Posterior vena cava (tissue), 2 donors: ENCODE data around the gene PTPRG. TPM values are rescaled to one million over a fixed set of nuclear protein-coding genes. Genes with fewer than 3 reads are reported as not detected.

Source experiments
- DNase-seq: peaks from one replicate; pipeline ENCODE4 v3.0.0-alpha.2; 2020; ENCODE audit warnings: low spot score
- intact Hi-C, 2 donors: fragments of 100-400 bp; cut with DNase I; formaldehyde crosslinking; loops; one replicate each; pipeline versions ENCODE4 v1.14.1 to v1.14.2; 2022 to 2023
- total RNA-seq, 2 donors: library from RNA; stranded (reverse); fragmentation: NEBNext Ultra II Directional; extraction: Animal tissue kit (Norgen Biotek cat#: 25700); gene quantifications; one replicate each; pipeline ENCODE4 v1.2.1, GENCODE V29; 2021
- donor health status: DM: yes; HTN: yes; CAD: no.
- donor health status: DM: yes; HTN: yes; CAD: no.

Gene PTPRG
- total RNA-seq, 2 donors from 2014 or later, result 80.4 to 98.0 TPM

DNA sequence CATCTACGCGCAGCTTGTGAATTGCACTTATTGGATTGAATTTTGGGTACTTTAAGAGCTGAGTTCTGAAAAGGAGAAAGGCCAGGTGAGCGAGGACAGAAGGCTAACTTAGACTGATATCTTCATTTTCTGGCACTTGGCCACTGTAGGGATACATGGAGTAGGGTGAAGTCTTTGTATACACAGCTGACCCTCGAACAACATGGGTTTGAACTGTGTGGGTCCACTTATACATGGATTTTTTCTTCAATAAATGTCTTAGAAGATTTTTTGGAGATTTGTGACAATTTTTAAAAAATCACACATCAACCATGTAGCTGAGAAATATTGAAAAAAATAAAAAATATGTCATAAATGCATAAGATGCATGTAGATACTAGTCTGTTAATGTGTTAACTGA, 18.3 kb downstream of the PTPRG start:
- intact Hi-C loops, result no loop called here
- DNase-seq, result no peak

DNA sequence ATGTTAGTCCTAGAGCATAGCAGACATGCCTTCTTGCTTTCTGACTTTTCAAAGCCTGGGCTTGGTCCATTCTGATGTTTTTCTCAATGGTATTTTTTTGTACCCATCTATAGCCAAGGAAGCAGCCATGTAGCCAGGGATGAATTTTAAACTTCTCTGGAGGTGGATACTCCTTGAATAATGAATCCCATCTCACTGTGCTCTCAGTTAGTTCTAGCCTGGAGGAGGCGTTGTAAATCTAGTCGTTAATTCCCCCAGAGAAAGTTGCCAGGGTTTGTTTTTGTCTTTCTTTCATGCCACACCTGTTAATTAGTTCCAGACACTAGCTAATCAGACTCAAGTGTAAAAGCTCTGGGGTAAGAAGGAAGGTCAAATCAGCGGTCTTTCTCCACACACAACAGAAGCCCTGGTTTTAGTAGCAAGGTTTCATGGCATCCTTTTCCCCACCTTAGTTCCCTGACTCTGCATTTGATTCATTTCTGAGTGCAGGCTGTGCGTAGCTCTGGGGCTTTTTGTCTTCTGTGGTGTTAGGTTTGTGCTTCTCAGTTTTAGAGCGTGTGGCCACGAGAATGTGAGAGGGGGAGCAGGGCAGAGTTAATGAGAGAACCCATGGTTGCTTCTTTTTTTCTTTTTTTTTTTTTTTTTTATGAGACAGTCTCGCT, 19.7 kb downstream of the PTPRG start:
- DNase-seq, result no peak
- intact Hi-C loops, result no loop called here

DNA sequence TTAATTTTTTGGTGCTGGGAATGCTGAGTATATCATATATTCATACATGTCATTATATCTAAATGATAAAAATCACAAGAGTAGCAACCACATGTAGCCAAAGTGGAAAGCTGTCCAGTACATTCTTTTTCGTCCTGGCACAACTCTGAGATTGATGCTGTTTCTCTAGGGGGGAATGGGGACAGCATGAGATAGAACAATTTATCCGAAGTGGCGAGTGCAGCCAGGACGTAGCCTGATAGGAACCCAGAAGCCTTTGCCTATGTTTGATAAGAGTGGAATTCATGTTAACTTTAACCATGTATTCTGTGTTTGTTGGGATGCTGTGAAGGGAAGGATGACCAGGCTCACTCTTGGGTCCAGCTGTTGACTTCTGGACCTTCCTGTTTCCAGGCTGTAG, 20.9 kb downstream of the PTPRG start:
- intact Hi-C loops, result no loop called here

DNA sequence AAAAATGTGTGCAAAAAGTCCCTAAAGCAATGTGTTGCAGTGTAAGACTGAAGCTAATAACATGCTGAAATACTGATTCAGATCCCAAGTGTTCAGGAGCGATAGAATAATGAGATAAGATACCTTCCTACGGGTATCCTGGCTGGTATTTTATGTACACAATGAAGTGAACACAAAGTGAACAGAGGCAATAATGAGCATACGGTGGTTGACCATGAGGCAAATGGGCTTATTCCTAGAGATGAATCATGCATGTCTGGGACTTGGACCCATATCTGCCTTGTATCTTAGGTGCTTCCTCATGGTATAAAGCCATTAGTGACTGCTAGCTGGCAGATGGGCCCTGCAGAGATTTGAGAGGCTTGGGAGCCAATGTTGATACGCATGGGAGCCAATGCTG, 21.5 kb downstream of the PTPRG start:
- no peak for DNase-seq
- intact Hi-C loops, result no loop called here

More for the DNA sequence above, 20.9 kb downstream of the PTPRG start:
- no peak for DNase-seq

DNA sequence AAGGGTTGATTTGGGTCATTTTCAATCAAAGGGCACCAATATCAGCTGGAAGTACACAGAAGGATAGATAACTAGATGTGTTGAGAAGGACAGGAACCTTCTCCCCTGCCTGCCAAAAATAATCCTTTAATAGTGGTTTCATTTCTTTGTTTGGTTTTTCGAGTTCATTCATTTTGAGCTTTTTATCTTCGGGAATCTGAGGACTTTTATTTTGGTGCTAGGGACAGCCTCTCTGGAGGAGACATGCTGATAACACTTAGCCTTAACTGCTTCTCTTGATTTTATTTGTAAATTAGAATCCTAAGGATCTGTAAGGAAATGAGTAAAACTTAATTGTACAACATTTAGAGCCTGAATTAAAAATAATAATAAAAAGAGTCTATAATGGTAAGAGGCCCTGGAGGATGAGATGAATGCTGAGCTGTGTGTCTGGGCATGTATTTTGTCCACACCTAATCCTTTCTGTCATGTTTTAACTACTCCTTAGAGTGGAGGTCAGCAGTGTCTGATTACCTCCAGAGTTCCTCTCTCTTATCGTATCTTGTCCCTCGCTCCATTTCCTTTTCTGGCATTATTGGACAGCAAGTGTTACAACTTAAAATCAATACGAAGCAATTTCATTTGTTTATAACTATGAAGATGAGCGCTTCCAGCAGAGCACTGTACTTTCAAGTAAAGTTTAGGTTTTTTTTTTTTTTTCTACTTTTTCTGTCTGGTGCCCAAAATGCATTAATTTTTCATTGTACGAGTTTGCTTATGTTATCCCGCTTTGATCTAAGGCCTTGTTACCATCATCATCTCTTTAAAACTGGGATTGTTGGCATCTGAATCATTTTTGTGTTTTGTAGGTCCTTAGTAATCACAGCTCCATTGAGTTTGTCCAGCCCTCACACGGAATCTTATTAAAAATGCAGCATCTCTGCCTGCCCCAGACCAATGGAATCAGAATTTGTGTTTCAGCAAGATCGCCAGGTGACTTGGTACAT, 22.8 kb downstream of the PTPRG start:
- DNase-seq, result no peak
- intact Hi-C loops, result no loop called here

DNA sequence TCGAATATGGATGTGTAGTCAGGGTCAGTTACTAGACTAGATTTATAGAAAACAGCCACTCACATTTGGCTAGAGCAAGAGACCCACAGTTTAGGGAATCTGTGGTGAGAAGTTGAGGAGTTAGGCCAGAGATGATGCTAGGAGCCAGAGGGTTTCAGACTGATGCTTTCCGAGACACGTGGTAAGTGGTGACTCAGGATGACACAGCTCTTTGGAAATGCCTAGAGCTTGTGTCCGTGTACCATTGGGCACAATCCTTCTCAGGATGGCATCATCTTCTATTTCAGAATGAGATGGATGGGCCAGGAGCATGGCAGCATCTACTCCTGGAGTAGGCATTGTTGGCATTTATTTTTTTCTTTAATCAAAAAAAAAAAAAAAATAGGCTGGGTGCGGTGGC, 28.5 kb downstream of the PTPRG start:
- intact Hi-C loops, result no loop called here
- no peak for DNase-seq

DNA sequence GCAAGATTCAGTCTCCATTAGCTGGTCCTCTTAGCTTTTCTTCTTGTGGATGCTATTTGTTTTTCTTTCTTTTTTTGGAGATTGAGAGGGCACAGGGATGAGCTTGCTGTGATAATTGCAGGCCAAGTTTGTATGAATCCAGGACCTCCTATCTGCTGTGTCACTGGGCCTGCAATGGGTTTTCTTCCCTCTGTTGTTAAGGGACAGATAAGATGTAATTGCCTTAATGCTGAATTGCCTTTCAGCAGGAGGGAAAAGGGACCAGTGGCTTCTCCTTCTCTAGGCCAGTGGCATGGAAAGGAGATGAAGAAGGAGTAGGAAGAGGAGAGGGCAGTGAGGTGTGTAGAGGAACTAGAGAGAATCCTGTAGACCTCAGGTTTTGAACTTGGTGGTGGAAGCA, 29.9 kb downstream of the PTPRG start:
- intact Hi-C loops, result no loop called here
- DNase-seq, result no peak

DNA sequence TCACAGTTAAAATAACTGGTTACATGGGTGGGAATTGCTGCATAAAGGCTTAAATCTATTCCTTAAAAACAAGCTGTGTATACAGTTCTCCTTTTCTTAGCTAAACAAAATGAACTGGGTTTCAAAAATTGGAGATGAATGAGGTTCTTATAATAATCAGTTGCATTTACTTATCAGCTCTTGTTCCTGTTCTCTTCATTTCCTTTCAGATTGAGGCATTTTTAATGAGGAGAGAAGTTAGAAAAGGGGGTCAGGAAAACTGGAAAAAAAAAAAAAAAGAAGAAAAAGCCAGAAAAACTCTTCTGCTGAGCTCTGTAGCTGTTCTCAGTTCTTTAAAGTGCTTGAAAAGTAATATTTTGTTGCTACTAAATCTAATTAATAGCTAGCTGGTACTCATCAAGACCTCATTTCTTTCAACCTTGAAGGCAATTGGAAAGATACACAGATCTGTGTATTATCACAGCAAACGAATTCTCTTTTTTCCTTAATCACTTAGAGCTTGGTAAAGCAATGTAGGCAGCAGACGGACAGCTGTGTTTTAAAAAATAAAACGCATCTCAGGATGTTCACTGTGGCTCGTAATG, 32.2 kb downstream of the PTPRG start:
- no peak for DNase-seq
- intact Hi-C loops, result no loop called here

DNA sequence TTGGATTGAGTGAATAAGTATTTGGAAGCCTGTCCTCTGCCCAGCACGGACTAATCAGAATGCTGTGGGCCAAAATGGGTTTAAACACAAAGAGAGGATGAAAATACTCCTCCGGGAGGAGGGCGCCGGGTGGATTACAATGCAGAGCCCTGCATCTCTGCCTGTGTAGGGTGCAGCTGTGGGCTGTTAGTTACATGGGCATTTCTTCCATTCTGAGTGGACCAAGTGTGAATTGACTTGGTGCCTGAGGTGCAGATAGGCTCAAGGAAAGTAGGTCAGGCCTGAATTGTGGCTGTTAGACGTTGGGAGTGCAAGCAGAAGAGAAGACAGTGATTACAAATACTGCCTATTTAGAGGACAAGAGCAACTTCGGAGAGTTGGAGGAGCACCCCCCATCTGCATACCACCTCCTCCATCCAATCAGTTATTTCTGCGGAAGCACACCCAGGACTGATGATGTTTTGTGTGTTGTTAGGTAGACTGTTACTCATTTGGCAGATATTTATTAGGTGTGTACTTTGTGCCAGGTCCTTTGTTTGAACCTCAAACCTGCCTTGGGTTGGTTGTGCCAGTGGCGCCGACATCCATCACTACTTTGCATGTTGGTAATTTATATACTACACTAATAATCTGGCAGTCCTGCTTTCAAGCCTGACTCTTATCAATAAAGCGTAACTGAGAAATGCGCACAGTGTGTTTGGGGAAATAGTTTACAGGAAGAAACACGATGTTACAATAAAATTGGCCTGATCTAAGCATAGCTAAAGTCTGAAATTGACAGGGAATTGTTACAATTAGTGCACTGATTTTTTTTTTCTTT, 33.0 kb downstream of the PTPRG start:
- intact Hi-C loops, result no loop called here
- no peak for DNase-seq

DNA sequence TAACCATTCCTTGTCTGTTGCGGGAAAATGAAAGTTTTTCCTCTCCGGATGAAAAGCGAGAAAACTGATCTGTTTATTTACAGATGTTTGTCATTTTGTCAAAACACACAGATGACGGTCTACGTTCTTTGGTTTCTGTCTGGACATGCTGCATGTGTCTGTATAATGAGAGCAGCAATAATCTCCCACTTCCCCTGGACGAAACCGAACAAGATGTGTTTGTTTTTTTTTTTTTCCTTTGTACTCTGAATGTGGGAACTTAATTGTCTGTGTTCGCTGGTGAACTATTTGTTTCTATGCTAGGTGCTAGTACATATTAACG, 33.6 kb downstream of the PTPRG start:
- intact Hi-C loops, result no loop called here
- no peak for DNase-seq

DNA sequence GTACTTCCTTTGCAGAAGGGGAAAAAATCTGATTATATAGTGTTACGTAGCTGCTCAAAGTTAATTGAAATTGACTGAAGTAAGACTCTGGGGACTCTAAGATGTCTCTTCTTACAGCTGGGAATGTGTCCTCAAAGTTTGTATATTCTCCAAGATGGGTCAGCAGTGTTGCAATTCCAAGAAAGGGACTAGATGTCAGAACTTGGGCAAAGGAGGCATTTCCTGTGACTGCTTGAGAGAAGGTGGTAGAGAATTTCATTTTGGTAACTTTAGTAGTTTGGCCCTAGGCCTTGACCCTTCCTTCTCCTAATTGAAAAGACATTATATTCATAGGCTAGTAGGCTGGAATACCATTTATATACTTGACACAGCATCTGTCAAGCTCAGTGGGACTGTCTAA, 33.9 kb downstream of the PTPRG start:
- intact Hi-C loops, result no loop called here
- no peak for DNase-seq

DNA sequence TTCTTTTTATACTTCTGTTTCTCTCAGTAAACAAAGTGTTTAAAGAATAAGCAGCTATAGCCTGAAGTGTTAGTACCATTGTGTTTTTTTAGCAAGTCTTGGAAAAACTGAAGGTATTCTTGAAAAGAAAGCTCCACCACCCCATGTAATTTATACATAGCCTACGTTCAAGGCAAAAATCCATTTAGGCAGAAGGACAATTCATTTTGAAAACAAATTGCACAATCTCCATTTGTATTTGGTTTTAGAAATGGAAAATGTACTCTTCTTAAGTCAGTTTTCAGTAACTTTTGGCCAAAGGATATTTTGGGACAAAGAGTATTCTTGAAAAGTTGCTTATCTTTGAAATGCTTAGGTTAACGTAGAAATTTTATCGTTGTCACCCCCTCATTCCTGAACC, 34.5 kb downstream of the PTPRG start:
- intact Hi-C loops, result no loop called here
- no peak for DNase-seq

DNA sequence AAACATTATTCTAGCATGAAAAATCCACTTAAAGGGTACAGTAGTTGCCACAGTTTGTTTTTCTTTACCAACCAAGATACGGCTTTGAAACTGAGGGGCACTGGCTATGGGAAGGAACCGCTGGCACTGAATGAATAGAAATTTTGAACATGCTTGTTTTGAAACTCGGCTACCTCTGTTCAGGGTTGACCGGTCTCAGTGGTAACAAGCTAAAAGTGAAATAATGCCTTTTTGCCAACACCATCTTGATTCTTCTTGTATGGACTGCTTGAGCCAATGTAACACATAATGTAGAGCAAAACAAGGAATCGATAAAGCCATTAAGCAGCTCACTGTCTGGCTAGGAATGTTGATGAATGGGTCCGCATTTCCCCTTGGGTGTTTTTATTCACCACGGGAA, 36.5 kb downstream of the PTPRG start:
- DNase-seq, result no peak
- intact Hi-C loops, result no loop called here

DNA sequence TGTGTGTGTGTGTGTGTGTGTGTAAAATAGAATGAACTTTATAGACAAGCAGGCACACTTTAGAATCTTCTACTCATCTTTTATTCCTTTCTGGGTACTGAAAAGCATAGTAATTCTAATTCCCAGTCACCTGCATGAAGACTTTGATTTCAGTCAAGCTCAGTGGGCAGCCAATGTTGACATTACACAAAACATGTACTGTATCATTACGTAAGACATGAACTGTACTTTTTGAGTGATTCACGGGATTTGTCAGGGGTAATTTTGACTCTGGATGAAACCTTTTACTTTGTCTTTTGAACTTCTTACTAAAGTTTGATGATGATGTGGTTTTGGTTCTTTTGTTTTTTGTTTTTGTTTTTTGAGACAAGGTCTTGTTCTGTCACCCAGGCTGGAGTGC, 38.8 kb downstream of the PTPRG start:
- intact Hi-C loops, result no loop called here
- no peak for DNase-seq

DNA sequence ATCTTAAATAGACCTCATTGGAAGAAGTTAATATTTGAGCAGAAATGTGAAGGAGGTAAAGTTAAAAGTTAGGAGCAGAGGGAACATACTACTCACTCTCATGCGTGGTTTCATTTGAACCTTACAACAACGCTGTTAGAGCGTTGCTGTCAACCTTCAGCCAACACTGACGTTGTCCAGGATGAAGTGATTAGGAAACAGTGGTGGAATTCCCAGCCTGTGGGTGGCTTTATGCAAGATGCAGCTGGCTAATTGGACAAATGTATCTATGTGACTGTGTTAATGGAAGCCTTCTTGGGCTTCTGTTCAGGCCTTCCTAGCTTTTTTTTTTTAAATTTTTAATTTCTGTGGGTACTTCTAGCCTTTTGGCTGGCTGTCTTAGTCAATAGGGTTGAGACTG, 40.5 kb downstream of the PTPRG start:
- no peak for DNase-seq
- intact Hi-C loops, result no loop called here

DNA sequence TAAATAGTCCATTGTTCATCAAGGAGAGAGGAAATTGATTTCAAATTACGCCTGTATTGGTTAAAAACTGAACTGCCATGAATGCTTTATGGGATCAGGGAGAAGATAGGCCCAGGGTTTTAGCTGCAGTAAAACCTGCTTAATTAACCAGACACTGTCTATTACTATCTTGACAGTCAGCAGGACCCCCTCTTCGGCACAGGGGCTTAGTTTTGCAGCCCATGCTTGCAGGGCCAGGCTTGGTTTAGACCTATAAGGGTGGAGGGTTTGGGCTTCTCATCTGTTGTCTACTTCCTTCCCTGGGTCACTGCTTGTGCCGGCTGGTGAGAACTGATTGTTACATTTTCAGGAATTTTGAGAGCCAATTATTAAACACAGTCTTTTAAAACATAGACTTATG, 41.1 kb downstream of the PTPRG start:
- no peak for DNase-seq
- intact Hi-C loops, result no loop called here

DNA sequence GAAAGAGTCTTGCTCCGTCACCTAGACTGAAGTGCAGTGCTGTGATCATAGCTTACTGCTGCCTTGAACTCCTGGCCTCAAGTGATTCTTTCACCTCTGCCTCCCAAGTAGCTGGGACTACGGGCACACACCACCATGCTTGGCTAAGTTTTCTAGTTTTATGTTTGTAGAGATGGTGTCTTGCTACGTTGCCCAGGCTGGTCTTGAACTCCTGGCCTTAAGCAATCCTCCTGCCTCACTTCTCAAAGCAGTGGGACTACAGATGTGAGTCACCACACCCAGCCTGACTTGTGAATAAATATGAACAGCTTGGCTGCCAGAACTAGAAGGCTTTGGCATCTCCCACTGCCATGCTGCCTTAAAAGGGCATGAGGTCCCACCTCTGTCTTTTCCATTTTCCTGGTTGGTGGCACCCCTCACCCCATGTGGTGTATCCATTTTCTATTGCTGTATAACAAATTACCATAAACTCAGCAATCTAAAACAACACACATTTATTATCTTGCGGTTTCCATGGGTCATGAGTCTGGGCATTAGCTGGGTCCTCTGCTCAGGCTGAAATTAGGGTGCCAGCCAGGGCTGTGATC, 44.3 kb downstream of the PTPRG start:
- no peak for DNase-seq
- intact Hi-C loops, result no loop called here

DNA sequence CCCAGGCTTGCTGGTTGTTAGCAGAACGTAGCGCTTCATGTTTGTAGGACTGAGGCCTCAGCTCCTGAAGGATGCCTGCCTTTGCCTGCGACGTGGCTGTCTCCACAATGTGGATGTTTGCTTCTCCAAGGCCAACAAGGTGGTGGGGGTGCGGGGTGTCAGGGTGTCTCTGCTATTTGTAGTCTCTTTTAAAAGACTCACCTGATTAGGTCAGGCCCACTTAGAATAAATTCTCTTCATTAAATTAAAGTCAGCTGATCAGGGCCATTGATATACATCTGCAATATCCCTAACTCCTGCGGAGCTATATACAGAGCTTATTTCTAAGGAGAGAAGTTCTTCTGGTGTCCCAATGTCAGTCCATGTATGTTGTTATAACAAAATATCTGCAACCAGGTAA, 44.8 kb downstream of the PTPRG start:
- intact Hi-C loops, result no loop called here
- DNase-seq, result no peak

DNA sequence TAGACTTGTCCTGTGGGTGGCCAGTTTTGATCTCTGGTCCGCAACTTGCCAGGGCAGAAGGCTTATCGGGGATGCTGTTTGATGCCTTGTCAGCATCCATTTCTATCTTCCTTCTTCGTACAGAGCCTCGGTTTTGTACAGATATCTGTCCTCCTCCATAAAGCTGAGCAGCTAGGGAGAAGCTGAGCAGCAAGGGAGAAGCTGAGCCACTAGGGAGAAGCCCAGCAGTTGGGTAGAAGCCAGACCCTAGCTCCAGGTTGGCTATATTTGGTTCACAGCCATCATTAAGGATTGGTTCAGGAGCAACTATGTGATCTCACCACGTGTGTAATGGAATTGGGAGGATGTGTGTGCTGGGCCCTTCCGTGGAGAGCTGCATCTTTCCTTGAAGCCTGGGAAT, 46.7 kb downstream of the PTPRG start:
- intact Hi-C loops, result no loop called here
- no peak for DNase-seq

DNA sequence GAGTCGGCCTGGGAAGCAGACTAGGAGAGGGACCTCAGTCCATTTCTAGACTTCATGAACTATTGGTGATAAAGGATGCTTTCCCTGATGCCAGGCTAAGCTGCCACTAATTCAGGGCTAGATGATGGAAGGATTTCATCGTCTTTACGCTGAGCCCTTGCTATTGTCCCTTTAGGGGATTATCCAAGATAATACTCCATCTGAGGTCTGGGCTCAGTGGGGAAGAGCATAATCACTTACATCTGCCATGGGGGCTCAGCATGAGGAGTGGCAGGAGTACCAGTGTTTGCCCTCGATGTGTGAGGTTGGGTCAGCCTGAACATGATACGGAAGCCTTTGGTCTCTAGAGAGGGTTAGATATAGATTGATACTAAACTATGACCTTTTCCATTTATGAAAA, 47.3 kb downstream of the PTPRG start:
- intact Hi-C loops, result no loop called here
- no peak for DNase-seq
